HEK293T (cell line): ENCODE data around the gene GNB5.

Source experiments
- ARNT ChIP-seq: fragments of 450-650 bp; IDR thresholded peaks from 2 replicates; pipeline ENCODE4 v1.6.1; 2017; ENCODE audit warnings: mild to moderate bottlenecking
- BHLHE40 ChIP-seq: fragments of 450-650 bp; IDR thresholded peaks from 2 replicates; pipeline ENCODE4 v1.6.1; 2016; ENCODE audit warnings: mild to moderate bottlenecking, moderate library complexity, borderline replicate concordance
- ELF4 ChIP-seq: fragments of 450-650 bp; IDR thresholded peaks from 2 replicates; pipeline ENCODE4 v1.6.1; 2017; ENCODE audit warnings: antibody characterized with exemption
- FOXA1 ChIP-seq: fragments of 450-650 bp; IDR thresholded peaks from 2 replicates; pipeline ENCODE4 v1.6.1; 2016; ENCODE audit warnings: mild to moderate bottlenecking
- FOXK2 ChIP-seq: fragments of 450-650 bp; IDR thresholded peaks from 2 replicates; pipeline ENCODE4 v1.6.1; 2016; ENCODE audit warnings: mild to moderate bottlenecking
- FOXM1 ChIP-seq: fragments of 450-650 bp; IDR thresholded peaks from 2 replicates; pipeline ENCODE4 v1.6.1; 2017; ENCODE audit warnings: mild to moderate bottlenecking, borderline replicate concordance
- HDGF ChIP-seq: fragments of 450-650 bp; IDR thresholded peaks from 2 replicates; pipeline ENCODE4 v1.6.1; 2017; ENCODE audit warnings: antibody characterized with exemption, borderline replicate concordance
- L3MBTL2 ChIP-seq: fragments of 450-650 bp; conservative IDR thresholded peaks from 2 replicates; pipeline ENCODE4 v1.6.1; 2016; ENCODE audit warnings: mild to moderate bottlenecking
- SP1 ChIP-seq: fragments of 450-650 bp; IDR thresholded peaks from 2 replicates; pipeline ENCODE4 v1.6.1; 2017
- SUZ12 ChIP-seq: fragments of 450-650 bp; IDR thresholded peaks from 2 replicates; pipeline ENCODE4 v1.6.1; 2016; ENCODE audit warnings: mild to moderate bottlenecking
- ZNF384 ChIP-seq: fragments of 450-650 bp; IDR thresholded peaks from 2 replicates; pipeline ENCODE4 v1.6.1; 2016
- TF ChIP-seq, protein P1 (sequence below): fragments of 450-650 bp; IDR thresholded peaks from 2 replicates; pipeline ENCODE4 v1.6.1; 2016

DNA sequence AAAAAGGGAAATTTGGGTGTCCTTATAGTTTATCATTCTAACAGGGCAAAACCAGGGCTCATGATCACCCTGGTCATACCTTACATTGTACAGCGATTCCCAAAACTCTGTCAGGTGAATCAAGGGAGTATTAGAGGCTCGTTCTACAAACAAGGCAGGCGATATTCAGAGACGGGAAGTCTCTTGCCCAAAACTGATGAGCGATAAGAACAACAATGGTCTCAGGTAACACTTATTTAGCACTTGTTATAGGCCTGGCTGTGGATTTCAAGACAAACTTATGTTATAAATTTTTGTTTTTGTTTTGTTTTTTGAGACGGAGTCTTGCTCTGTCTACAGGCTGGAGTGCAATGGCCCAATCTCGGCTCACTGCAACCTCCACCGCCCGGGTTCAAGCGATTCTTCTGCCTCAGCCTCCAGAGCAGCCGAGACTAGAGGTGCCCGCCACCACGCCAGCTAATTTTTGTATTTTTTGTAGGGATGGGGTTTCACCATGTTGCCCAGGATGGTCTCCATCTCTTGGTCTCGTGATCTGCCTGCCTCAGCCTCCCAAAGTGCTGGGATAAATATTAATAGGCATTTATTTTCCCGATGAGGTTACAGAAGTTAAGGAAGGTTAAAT lies 91.4 kb downstream of the GNB5 start:
- TF ChIP-seq ARNT (no peak), ZNF384 (no peak), ELF4 (no peak), BHLHE40 (no peak), FOXA1 (no peak), SP1 (no peak), FOXK2 (no peak), L3MBTL2 (no peak), FOXM1 (no peak), HDGF (no peak), SUZ12 (no peak)
- TF ChIP-seq, protein P1, sequence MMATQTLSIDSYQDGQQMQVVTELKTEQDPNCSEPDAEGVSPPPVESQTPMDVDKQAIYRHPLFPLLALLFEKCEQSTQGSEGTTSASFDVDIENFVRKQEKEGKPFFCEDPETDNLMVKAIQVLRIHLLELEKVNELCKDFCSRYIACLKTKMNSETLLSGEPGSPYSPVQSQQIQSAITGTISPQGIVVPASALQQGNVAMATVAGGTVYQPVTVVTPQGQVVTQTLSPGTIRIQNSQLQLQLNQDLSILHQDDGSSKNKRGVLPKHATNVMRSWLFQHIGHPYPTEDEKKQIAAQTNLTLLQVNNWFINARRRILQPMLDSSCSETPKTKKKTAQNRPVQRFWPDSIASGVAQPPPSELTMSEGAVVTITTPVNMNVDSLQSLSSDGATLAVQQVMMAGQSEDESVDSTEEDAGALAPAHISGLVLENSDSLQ = no peak
